WI38 (cell line): ENCODE measurements around the gene IGFL3.

Experiments
- H3K4me3 ChIP-seq: 2 replicates; pipeline ENCODE4 v1.5.1; 2011; ENCODE audit warnings: low read depth, mild to moderate bottlenecking, control low read depth, low read length
- TF ChIP-seq, protein P1 (sequence below): IDR thresholded peaks from 2 replicates; pipeline ENCODE4 v1.5.1; 2012; ENCODE audit warnings: low read depth, mild to moderate bottlenecking, control low read depth, low read length

IGFL3 gene

DNA sequence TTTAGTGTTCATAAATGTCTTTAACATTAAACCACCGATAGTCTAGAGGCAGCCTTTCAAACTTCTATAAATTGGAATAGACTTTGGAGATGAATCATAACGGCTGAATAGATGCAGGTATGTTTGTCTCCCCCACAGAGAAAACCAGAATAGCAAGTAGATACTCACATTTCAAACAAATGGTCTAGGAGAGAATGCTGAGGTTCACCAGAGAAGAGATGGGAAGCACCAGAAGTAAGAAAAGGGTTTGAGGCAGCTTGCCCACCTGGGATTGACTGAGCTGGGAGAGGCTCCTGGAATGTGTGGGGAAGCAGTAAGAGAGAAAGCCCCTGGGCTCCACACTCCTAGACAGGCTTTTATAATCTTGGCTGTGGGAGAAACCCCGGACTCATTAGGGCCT, 6.4 kb downstream of the IGFL3 start:
- H3K4me3 ChIP-seq, result no peak overlapping the region

DNA sequence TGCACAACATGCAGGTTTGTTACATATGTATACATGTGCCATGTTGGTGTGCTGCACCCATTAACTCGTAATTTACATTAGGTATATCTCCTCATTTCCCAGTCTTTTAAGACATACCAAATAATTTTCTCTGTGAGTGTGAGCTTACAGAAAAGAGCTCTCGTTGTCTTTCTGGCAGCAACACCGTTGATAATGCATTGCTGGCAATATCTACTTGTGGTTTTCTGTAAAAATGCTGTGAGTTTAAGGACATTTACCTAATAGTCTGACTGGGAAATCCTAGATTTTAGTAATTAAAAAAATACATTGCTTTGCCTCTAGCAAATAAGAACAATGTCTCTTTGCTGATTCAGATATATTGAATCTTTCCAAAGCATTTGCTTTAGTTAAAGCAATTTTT, 8.4 kb downstream of the IGFL3 start:
- TF ChIP-seq, protein P1, sequence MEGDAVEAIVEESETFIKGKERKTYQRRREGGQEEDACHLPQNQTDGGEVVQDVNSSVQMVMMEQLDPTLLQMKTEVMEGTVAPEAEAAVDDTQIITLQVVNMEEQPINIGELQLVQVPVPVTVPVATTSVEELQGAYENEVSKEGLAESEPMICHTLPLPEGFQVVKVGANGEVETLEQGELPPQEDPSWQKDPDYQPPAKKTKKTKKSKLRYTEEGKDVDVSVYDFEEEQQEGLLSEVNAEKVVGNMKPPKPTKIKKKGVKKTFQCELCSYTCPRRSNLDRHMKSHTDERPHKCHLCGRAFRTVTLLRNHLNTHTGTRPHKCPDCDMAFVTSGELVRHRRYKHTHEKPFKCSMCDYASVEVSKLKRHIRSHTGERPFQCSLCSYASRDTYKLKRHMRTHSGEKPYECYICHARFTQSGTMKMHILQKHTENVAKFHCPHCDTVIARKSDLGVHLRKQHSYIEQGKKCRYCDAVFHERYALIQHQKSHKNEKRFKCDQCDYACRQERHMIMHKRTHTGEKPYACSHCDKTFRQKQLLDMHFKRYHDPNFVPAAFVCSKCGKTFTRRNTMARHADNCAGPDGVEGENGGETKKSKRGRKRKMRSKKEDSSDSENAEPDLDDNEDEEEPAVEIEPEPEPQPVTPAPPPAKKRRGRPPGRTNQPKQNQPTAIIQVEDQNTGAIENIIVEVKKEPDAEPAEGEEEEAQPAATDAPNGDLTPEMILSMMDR, result no peak

More for the DNA sequence above, 6.4 kb downstream of the IGFL3 start:
- TF ChIP-seq, protein P1, result no peak

DNA sequence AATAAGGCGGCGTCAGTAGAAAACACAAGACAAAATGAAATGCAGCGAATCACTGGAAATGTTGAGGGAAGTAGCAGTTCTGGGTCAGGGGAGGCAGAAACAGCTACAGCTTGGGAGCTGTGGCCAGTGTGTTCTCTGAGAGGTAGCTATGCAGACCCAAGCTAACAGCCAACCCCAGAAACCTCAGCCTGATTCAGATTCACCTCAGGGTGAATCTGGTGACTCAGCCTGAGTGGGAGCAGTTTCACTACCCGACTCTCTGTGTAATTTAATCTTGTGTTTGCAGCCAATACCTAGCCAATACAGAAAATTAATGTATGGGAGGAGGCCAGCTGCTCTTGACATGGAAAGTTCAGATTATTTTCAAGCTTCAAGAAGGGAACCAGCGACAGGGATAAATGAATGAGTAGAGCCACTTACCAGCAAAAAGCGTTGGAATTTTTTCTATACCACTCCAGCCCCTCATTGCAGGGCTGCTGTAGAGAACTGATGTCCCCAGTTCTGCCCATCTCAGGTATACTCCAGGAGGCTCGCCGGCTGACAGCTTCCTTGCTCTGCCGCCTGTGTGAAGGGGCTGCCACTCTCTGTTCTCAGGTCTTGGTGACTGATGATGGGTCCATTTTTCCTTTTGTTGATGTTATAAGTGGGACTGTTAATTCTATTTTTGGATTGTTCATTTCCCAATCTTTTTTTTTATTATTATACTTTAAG, 8.9 kb downstream of the IGFL3 start:
- TF ChIP-seq, protein P1, result no peak
- H3K4me3 ChIP-seq, result no peak overlapping the region

More for the DNA sequence above, 8.4 kb downstream of the IGFL3 start:
- no peak overlapping the region for H3K4me3 ChIP-seq

DNA sequence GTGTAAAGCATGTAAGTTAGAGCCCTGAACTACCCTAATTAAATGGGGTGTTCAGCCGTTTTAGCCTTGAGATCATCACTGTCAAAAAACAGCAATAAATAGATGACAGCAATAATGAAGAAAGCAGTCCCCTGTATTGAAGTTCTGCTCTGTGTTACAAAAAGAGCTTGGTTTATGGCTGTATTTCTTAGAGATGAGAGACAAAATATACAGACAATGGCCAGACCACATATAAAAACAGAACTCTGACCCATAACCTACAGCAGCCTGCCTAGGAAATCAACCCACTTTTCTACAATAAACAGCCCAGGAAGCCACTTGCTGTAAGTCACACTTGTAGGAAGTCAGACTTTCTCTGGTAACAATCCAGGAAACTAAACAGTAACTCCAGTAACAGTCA, 10.8 kb downstream of the IGFL3 start:
- H3K4me3 ChIP-seq, result no peak overlapping the region
- TF ChIP-seq, protein P1, result no peak

DNA sequence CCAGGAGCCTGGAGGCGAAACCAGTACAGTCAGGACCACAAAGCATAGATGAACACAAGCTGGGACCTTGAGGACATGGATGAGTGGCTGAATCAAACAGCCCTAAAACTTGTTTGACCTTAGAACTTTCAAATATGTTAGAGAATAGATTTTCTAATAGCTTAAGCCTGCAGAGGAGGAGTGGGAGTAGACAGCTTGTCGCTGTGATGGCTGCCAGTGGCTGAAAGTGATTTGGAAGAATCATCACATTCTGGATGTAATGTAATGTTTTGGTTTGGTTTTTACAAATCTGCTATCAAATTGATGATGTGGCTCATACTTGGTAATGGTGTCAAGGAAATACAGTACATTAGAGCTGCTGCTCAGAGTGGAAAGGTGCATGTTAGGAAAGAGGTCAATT, 12.0 kb downstream of the IGFL3 start:
- TF ChIP-seq, protein P1, result no peak
- H3K4me3 ChIP-seq, result no peak overlapping the region

DNA sequence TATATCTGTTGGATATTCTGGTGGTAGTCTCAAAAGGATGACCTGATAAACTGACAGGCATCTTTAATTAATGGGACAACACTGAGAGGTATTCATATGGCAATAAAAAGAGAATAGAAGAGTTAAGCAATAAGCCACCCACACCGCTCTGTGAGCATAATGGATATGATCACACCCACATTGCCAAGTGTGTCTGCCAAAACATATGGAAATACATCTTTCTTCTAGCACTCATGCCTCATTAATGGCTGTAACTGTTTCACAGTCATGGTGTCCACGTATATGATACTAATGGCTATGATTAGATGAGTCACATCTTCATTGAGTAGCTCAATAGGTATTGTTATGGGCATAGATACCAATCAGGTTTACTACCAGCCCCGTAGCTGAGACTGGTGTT, 13.1 kb downstream of the IGFL3 start:
- no peak overlapping the region for H3K4me3 ChIP-seq
- TF ChIP-seq, protein P1, result no peak

DNA sequence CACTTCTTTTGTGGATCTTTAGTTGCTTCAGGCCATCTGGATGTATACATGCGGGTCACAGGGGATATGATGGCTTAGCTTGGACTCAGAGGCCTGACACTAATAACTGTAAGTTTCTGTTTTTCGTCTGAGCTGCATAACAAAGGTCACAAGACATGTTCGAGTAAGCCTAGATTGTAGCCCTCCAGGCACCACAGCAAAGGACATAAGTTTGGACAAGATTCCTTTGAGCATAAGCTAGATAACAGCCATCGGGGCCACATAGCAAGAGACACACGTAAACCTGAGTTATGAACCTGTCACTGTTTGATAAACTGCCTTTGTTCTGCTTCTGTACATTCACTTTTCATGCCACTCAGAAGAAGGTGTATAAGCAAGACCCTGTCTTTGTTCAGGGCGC, 14.6 kb downstream of the IGFL3 start:
- TF ChIP-seq, protein P1, result no peak
- H3K4me3 ChIP-seq, result no peak overlapping the region
